Measurements from ENCODE around the gene MAP3K20.
"Not testable (repeated sequence)": the region's sequence is repeated elsewhere in the genome, so short reads cannot be mapped to it uniquely, and the experiment has no call there.

Gene MAP3K20

GRCh38 chr2:173286153-173286809 lies 210.6 kb downstream of the MAP3K20 start:
- no peaks in the 10 kb centered on the region for H3K36me3 ChIP-seq (ENCODE audit: control insufficient read depth, insufficient read depth, low read length)
- H3K27ac ChIP-seq (ENCODE audit: low read depth, low read length), result no peak overlapping the region
- no peak overlapping the region for H3K9ac ChIP-seq (ENCODE audit: low read length)
- no peaks in the 10 kb centered on the region for H3K4me1 ChIP-seq (ENCODE audit: control insufficient read depth, insufficient read depth, low read length)
- H3K27me3 ChIP-seq (ENCODE audit: control insufficient read depth, insufficient read depth, low read length), result no peaks in the 10 kb centered on the region
- no peak overlapping the region for H3K4me3 ChIP-seq (ENCODE audit: low read depth, low read length)
- peaks cover 17% of the 10 kb centered on the region for H3K9me3 ChIP-seq (ENCODE audit: control insufficient read depth, insufficient read depth, low read depth, low read length)

DNA sequence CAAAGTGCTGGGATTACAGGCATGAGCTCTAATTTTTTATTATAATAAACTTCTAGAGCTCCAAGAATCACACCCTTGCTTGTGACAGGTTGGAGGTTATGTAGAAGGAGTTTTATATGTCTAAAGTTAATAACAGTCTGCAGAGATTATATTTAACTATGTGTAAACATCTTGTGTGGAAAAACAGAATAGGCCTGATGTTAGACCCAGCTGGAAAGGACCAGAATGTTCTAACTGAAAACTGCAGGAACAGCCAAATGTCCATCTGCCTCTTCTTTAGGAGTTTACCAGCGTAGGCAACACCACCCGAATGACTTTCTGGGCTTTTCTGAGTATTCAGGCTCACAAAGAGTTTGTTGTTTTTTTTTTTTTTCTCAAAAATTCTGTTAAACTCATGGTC lies 211.9 kb downstream of the MAP3K20 start:
- H3K36me3 ChIP-seq (ENCODE audit: control insufficient read depth, insufficient read depth, low read length), result no peaks in the 10 kb centered on the region
- H3K27me3 ChIP-seq (ENCODE audit: control insufficient read depth, insufficient read depth, low read length), result no peaks in the 10 kb centered on the region

GRCh38 chr2:173288561-173288960 lies 212.9 kb downstream of the MAP3K20 start:
- H3K27me3 ChIP-seq (ENCODE audit: control insufficient read depth, insufficient read depth, low read length), result no peaks in the 10 kb centered on the region
- H3K4me1 ChIP-seq (ENCODE audit: control insufficient read depth, insufficient read depth, low read length), result no peaks in the 10 kb centered on the region
- no peak overlapping the region for H3K27ac ChIP-seq (ENCODE audit: low read depth, low read length)

More for the DNA sequence above, 211.9 kb downstream of the MAP3K20 start:
- H3K4me1 ChIP-seq (ENCODE audit: control insufficient read depth, insufficient read depth, low read length), result no peaks in the 10 kb centered on the region
- H3K4me3 ChIP-seq (ENCODE audit: low read depth, low read length), result no peak overlapping the region
- peaks cover 18% of the 10 kb centered on the region for H3K9me3 ChIP-seq (ENCODE audit: control insufficient read depth, insufficient read depth, low read depth, low read length)
- H3K27ac ChIP-seq (ENCODE audit: low read depth, low read length), result no peak overlapping the region
- no peak overlapping the region for H3K9ac ChIP-seq (ENCODE audit: low read length)

GRCh38 chr2:173290046-173290445 lies 214.4 kb downstream of the MAP3K20 start:
- Histone ChIP-seq H3K4me1 (ENCODE audit: control insufficient read depth, insufficient read depth, low read length) (no peaks in the 10 kb centered on the region), H3K27ac (ENCODE audit: low read depth, low read length) (no peak overlapping the region), H3K4me3 (ENCODE audit: low read depth, low read length) (no peak overlapping the region), H3K9ac (ENCODE audit: low read length) (no peak overlapping the region), H3K9me3 (ENCODE audit: control insufficient read depth, insufficient read depth, low read depth, low read length) (peaks cover 12% of the 10 kb centered on the region), H3K27me3 (ENCODE audit: control insufficient read depth, insufficient read depth, low read length) (no peaks in the 10 kb centered on the region), H3K36me3 (ENCODE audit: control insufficient read depth, insufficient read depth, low read length) (no peaks in the 10 kb centered on the region)

More at GRCh38 chr2:173288561-173288960, 212.9 kb downstream of the MAP3K20 start:
- no peak overlapping the region for H3K4me3 ChIP-seq (ENCODE audit: low read depth, low read length)
- H3K9ac ChIP-seq (ENCODE audit: low read length), result no peak overlapping the region
- H3K36me3 ChIP-seq (ENCODE audit: control insufficient read depth, insufficient read depth, low read length), result no peaks in the 10 kb centered on the region
- peaks cover 12% of the 10 kb centered on the region for H3K9me3 ChIP-seq (ENCODE audit: control insufficient read depth, insufficient read depth, low read depth, low read length)

- H3K27ac ChIP-seq (ENCODE audit: low read depth, low read length), result no peak overlapping the region
- no peaks in the 10 kb centered on the region for H3K4me1 ChIP-seq (ENCODE audit: control insufficient read depth, insufficient read depth, low read length)
- peaks cover 15% of the 10 kb centered on the region for H3K9me3 ChIP-seq (ENCODE audit: control insufficient read depth, insufficient read depth, low read depth, low read length)
- no peak overlapping the region for H3K9ac ChIP-seq (ENCODE audit: low read length)
- no peaks in the 10 kb centered on the region for H3K27me3 ChIP-seq (ENCODE audit: control insufficient read depth, insufficient read depth, low read length)
- no peaks in the 10 kb centered on the region for H3K36me3 ChIP-seq (ENCODE audit: control insufficient read depth, insufficient read depth, low read length)
- H3K4me3 ChIP-seq (ENCODE audit: low read depth, low read length), result no peak overlapping the region
These were observed 214.9 kb downstream of the MAP3K20 start for GRCh38 chr2:173290518-173290917.

GRCh38 chr2:173291412-173291811 lies 215.8 kb downstream of the MAP3K20 start:
- Histone ChIP-seq H3K9ac (ENCODE audit: low read length) (no peak overlapping the region), H3K9me3 (ENCODE audit: control insufficient read depth, insufficient read depth, low read depth, low read length) (peaks cover 18% of the 10 kb centered on the region), H3K4me3 (ENCODE audit: low read depth, low read length) (no peak overlapping the region)

GRCh38 chr2:173296235-173296634 lies 220.6 kb downstream of the MAP3K20 start:
- H3K9me3 ChIP-seq (ENCODE audit: control insufficient read depth, insufficient read depth, low read depth, low read length), result peaks cover 61% of the 10 kb centered on the region

More at GRCh38 chr2:173291412-173291811, 215.8 kb downstream of the MAP3K20 start:
- H3K27ac ChIP-seq (ENCODE audit: low read depth, low read length), result no peak overlapping the region
- H3K36me3 ChIP-seq (ENCODE audit: control insufficient read depth, insufficient read depth, low read length), result no peaks in the 10 kb centered on the region
- no peaks in the 10 kb centered on the region for H3K4me1 ChIP-seq (ENCODE audit: control insufficient read depth, insufficient read depth, low read length)
- no peaks in the 10 kb centered on the region for H3K27me3 ChIP-seq (ENCODE audit: control insufficient read depth, insufficient read depth, low read length)

GRCh38 chr2:173298536-173299097 lies 223.0 kb downstream of the MAP3K20 start:
- H3K27ac ChIP-seq (ENCODE audit: low read depth, low read length), result no peak overlapping the region
- no peaks in the 10 kb centered on the region for H3K36me3 ChIP-seq (ENCODE audit: control insufficient read depth, insufficient read depth, low read length)
- H3K27me3 ChIP-seq (ENCODE audit: control insufficient read depth, insufficient read depth, low read length), result no peaks in the 10 kb centered on the region
- peaks cover 66% of the 10 kb centered on the region for H3K9me3 ChIP-seq (ENCODE audit: control insufficient read depth, insufficient read depth, low read depth, low read length)
- no peaks in the 10 kb centered on the region for H3K4me1 ChIP-seq (ENCODE audit: control insufficient read depth, insufficient read depth, low read length)
- no peak overlapping the region for H3K9ac ChIP-seq (ENCODE audit: low read length)
- H3K4me3 ChIP-seq (ENCODE audit: low read depth, low read length), result no peak overlapping the region

More at GRCh38 chr2:173296235-173296634, 220.6 kb downstream of the MAP3K20 start:
- Histone ChIP-seq H3K36me3 (ENCODE audit: control insufficient read depth, insufficient read depth, low read length) (no peaks in the 10 kb centered on the region), H3K27me3 (ENCODE audit: control insufficient read depth, insufficient read depth, low read length) (no peaks in the 10 kb centered on the region), H3K4me3 (ENCODE audit: low read depth, low read length) (no peak overlapping the region), H3K4me1 (ENCODE audit: control insufficient read depth, insufficient read depth, low read length) (no peaks in the 10 kb centered on the region), H3K27ac (ENCODE audit: low read depth, low read length) (no peak overlapping the region), H3K9ac (ENCODE audit: low read length) (no peak overlapping the region)

- Histone ChIP-seq H3K9ac (ENCODE audit: low read length) (no peak overlapping the region), H3K27ac (ENCODE audit: low read depth, low read length) (no peak overlapping the region), H3K9me3 (ENCODE audit: control insufficient read depth, insufficient read depth, low read depth, low read length) (peaks cover 69% of the 10 kb centered on the region), H3K4me3 (ENCODE audit: low read depth, low read length) (no peak overlapping the region), H3K36me3 (ENCODE audit: control insufficient read depth, insufficient read depth, low read length) (no peaks in the 10 kb centered on the region), H3K4me1 (ENCODE audit: control insufficient read depth, insufficient read depth, low read length) (no peaks in the 10 kb centered on the region), H3K27me3 (ENCODE audit: control insufficient read depth, insufficient read depth, low read length) (no peaks in the 10 kb centered on the region)
These were observed 224.1 kb downstream of the MAP3K20 start for GRCh38 chr2:173299764-173300163.

DNA sequence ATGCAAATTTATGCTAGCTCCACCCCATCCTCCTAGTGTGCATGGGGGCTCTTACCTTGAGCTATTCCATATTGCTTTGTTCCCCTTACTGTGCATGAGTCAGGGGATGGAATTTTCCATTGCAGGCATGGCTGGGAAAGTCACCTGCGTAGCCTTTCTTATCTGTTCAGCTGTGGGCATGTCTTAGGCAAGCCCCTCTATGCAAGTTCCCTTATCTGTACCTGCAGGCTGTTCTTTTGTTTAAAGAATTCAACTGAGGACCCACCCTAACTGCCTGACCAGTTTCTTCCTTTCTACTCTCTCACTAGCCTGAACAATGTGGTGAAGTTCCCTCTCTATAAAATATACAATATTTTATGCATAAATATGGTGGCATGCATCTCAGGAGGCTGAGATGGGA lies 224.8 kb downstream of the MAP3K20 start:
- no peak overlapping the region for H3K9ac ChIP-seq (ENCODE audit: low read length)
- H3K36me3 ChIP-seq (ENCODE audit: control insufficient read depth, insufficient read depth, low read length), result no peaks in the 10 kb centered on the region
- peaks cover 68% of the 10 kb centered on the region for H3K9me3 ChIP-seq (ENCODE audit: control insufficient read depth, insufficient read depth, low read depth, low read length)
- H3K27ac ChIP-seq (ENCODE audit: low read depth, low read length), result no peak overlapping the region
- peaks cover 5% of the 10 kb centered on the region for H3K4me1 ChIP-seq (ENCODE audit: control insufficient read depth, insufficient read depth, low read length)
- no peak overlapping the region for H3K4me3 ChIP-seq (ENCODE audit: low read depth, low read length)
- H3K27me3 ChIP-seq (ENCODE audit: control insufficient read depth, insufficient read depth, low read length), result no peaks in the 10 kb centered on the region

GRCh38 chr2:173301549-173301948 lies 225.9 kb downstream of the MAP3K20 start:
- H3K27me3 ChIP-seq (ENCODE audit: control insufficient read depth, insufficient read depth, low read length); H3K27ac ChIP-seq (ENCODE audit: low read depth, low read length); H3K9ac ChIP-seq (ENCODE audit: low read length); H3K36me3 ChIP-seq (ENCODE audit: control insufficient read depth, insufficient read depth, low read length); H3K4me3 ChIP-seq (ENCODE audit: low read depth, low read length): not testable (repeated sequence)
- peaks cover 16% of the 10 kb centered on the region for H3K4me1 ChIP-seq (ENCODE audit: control insufficient read depth, insufficient read depth, low read length)
- peaks cover 62% of the 10 kb centered on the region for H3K9me3 ChIP-seq (ENCODE audit: control insufficient read depth, insufficient read depth, low read depth, low read length)
